Erythroblast (primary cell): ENCODE data around the gene DLGAP4.

Experiments used
- GATA1 ChIP-seq: IDR thresholded peaks from 2 replicates; pipeline ENCODE4 v1.6.1; 2011; ENCODE audit warnings: low read depth, mild to moderate bottlenecking, control low read depth, low read length, moderate library complexity
- POLR2A ChIP-seq: IDR thresholded peaks from 2 replicates; pipeline ENCODE4 v1.6.1; 2011; ENCODE audit warnings: mild to moderate bottlenecking, low read length

GRCh38 chr20:36377348-36378326 lies 71.5 kb downstream of the DLGAP4 start:
- TF ChIP-seq POLR2A = no peak
- no peak for TF ChIP-seq GATA1
